ENCODE results near the gene VARS1. TPM values are rescaled to one million over a fixed set of nuclear protein-coding genes. Genes with fewer than 3 reads are reported as not detected.

VARS1 gene
- total and polyA plus RNA-seq, 2 donors from 2014 or later: 30.3 to 79.0 TPM

DNA sequence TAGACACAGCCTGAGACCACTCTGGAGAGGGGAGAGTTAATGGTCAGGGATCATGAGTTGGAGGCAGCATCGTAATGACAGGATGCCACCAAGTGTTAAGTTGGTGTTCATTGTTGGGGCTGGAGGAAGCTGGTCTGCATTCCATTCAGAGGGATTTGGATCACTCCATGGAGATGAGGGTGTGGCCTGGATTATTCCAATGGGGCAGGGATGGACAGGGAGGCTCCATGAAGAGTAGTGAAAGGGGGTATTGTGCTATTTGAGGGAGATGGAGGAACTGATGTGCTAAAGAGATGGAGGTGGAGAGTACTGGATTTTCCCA, 32.0 kb downstream of the VARS1 start:
- DNase-seq (peak in 4 of 5 donors; percentile 27 to 76 (median 44)), FAIRE-seq (no peak)
- H3K9me3 ChIP-seq (ENCODE audit: control insufficient read depth in 2 of 3, insufficient read depth in 1 of 3, low read length in 3 of 3): no peaks in the 10 kb centered on the region
- no peak overlapping the region for H3K27ac ChIP-seq (ENCODE audit: low read depth in 2 of 2, low read length in 2 of 2)
- H3K36me3 ChIP-seq (ENCODE audit: control insufficient read depth in 2 of 3, insufficient read depth in 3 of 3, low read length in 3 of 3): no peaks in the 10 kb centered on the region
- intact Hi-C loops (cut with DNase I): no loop called here
- peaks cover 0 to 7% (median 0%) of the 10 kb centered on the region in 3 donors for H3K4me1 ChIP-seq (ENCODE audit: control insufficient read depth in 2 of 3, insufficient read depth in 2 of 3, low read depth in 1 of 3, low read length in 3 of 3)
- no peak overlapping the region for H3K9ac ChIP-seq (ENCODE audit: low read length in 3 of 3)
- TF ChIP-seq, protein P1, sequence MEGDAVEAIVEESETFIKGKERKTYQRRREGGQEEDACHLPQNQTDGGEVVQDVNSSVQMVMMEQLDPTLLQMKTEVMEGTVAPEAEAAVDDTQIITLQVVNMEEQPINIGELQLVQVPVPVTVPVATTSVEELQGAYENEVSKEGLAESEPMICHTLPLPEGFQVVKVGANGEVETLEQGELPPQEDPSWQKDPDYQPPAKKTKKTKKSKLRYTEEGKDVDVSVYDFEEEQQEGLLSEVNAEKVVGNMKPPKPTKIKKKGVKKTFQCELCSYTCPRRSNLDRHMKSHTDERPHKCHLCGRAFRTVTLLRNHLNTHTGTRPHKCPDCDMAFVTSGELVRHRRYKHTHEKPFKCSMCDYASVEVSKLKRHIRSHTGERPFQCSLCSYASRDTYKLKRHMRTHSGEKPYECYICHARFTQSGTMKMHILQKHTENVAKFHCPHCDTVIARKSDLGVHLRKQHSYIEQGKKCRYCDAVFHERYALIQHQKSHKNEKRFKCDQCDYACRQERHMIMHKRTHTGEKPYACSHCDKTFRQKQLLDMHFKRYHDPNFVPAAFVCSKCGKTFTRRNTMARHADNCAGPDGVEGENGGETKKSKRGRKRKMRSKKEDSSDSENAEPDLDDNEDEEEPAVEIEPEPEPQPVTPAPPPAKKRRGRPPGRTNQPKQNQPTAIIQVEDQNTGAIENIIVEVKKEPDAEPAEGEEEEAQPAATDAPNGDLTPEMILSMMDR (IDR thresholded peaks at IDR 0.05; ENCODE audit: borderline replicate concordance, extremely low read depth, insufficient read depth): no peak
- H3K27me3 ChIP-seq (ENCODE audit: control insufficient read depth, insufficient read depth, low read length): no peaks in the 10 kb centered on the region
- H3K4me3 ChIP-seq (ENCODE audit: low read length in 3 of 3): peak overlapping the region in 1 of 3 donors; percentile 6

DNA sequence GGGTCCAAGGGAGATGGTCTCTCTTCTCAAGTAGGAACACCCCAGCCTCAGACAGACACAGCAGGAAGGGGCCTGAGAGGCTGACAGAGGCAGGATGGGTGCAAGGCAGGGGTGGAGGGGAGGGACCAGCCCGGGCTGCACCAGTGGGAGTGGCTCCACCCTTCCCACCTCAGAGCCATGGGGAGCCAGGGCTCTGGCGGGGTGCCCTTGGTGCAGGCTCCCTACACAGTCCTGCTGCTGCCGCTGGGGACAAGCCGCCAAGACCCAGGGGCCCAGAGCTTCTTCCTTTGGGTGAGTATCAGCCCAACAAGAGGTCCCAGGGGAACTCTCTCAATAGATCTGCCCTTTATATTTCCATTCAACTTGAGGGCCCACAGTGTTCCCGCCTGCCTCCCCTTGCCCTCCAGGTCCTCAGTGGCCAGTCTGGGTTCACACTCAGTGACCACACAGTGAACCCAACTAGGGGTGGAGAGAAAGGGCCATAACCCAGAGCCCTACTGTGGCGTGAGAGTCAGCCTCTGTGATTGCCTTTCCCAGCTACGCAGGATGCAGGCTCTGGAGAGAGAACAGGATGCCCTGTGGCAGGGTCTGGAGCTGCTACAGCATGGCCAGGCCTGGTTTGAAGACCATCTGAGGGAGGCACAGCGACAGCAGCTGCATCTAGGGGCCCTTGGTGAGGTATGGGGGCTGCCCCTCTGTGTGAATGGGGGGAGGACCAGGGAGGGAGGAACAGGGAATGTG, 32.5 kb downstream of the VARS1 start:
- intact Hi-C loops (cut with DNase I): no loop called here
- H3K9me3 ChIP-seq (ENCODE audit: control insufficient read depth in 2 of 3, insufficient read depth in 1 of 3, low read length in 3 of 3): no peaks in the 10 kb centered on the region
- H3K36me3 ChIP-seq (ENCODE audit: control insufficient read depth in 2 of 3, insufficient read depth in 3 of 3, low read length in 3 of 3): no peaks in the 10 kb centered on the region
- H3K27me3 ChIP-seq (ENCODE audit: control insufficient read depth, insufficient read depth, low read length): no peaks in the 10 kb centered on the region
- DNase-seq (peak in 1 of 5 donors; percentile 64), FAIRE-seq (no peak)
- peaks cover 0 to 7% (median 0%) of the 10 kb centered on the region in 3 donors for H3K4me1 ChIP-seq (ENCODE audit: control insufficient read depth in 2 of 3, insufficient read depth in 2 of 3, low read depth in 1 of 3, low read length in 3 of 3)
- TF ChIP-seq, protein P1 (IDR thresholded peaks at IDR 0.05; ENCODE audit: borderline replicate concordance, extremely low read depth, insufficient read depth): no peak
- H3K4me3 ChIP-seq (ENCODE audit: low read length in 3 of 3): no peak overlapping the region
- H3K9ac ChIP-seq (ENCODE audit: low read length in 3 of 3): no peak overlapping the region
- no peak overlapping the region for H3K27ac ChIP-seq (ENCODE audit: low read depth in 2 of 2, low read length in 2 of 2)

DNA sequence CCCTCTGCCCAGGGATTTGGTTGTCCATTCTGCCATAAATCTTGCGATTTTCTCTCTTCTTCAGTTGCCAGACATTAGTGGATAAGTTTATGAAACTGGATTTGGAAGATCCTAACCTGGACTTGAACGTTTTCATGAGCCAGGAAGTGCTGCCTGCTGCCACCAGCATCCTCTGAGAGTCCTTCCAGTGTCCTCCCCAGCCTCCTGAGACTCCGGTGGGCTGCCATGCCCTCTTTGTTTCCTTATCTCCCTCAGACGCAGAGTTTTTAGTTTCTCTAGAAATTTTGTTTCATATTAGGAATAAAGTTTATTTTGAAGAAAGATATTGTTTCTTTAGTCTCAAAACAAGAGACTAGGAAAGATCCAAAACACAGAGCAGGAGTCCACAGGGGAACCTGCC, 33.2 kb downstream of the VARS1 start, which contains the start of gene SAPCD1:
Gene SAPCD1, plus strand, starts transcription at position 301 of the 400 bp plus-strand sequence. CDS start 399 bp downstream, outside the sequence.
- Histone ChIP-seq H3K27ac (ENCODE audit: low read depth in 2 of 2, low read length in 2 of 2) (no peak within 1 kb of the TSS), H3K9ac (ENCODE audit: low read length in 3 of 3) (no peak within 1 kb of the TSS), H3K9me3 (ENCODE audit: control insufficient read depth in 2 of 3, insufficient read depth in 1 of 3, low read length in 3 of 3) (no peaks in the 10 kb centered on the region), H3K4me3 (ENCODE audit: low read length in 3 of 3) (no peak within 1 kb of the TSS), H3K27me3 (ENCODE audit: control insufficient read depth, insufficient read depth, low read length) (no peaks in the 10 kb centered on the region), H3K36me3 (ENCODE audit: control insufficient read depth in 2 of 3, insufficient read depth in 3 of 3, low read length in 3 of 3) (no peaks in the 10 kb centered on the region), H3K4me1 (ENCODE audit: control insufficient read depth in 2 of 3, insufficient read depth in 2 of 3, low read depth in 1 of 3, low read length in 3 of 3) (peaks cover 0 to 7% (median 0%) of the 10 kb centered on the region in 3 donors)
- DNase-seq: peak in 1 of 5 donors; percentile 10
- TF ChIP-seq, protein P1 (IDR thresholded peaks at IDR 0.05; ENCODE audit: borderline replicate concordance, extremely low read depth, insufficient read depth): no peak
- FAIRE-seq: no peak
- intact Hi-C loops (cut with DNase I): no loop called here
